ENCODE data around the gene PAQR6. TPM values are rescaled to one million over a fixed set of nuclear protein-coding genes. Genes with fewer than 3 reads are reported as not detected.

The PAQR6 gene
- total and polyA plus RNA-seq, 2 of the 4 experiments (the other 2 are of a cell fraction) = under 0.01 to 0.67 TPM

DNA sequence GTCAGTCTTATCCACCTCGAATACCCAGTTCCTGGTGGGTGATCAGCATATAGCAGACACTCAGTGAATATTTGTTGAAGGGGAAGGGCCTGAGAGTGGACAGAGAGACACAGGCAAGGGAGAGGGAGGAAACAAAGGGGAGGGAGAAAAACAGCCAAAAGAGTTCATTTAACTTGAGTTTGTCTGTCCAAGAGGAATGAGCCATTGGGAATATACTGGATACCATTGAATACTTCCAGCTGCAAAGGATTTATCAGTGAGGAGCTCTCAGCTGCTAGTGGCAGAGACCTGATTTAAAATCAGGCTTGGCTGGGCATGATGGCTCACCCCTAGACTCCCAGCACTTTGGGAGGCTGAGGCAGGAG, 17.4 kb downstream of the PAQR6 start:
- H2BK5ac ChIP-seq (ENCODE audit: low read depth, low read length, poor library complexity, severe bottlenecking) = no peak overlapping the region
- no peak overlapping the region for H3K4ac ChIP-seq (ENCODE audit: low read depth, low read length)
- intact Hi-C loops (cut with micrococcal nuclease) (no loop called here), dilution Hi-C loops (cut with HindIII; ENCODE audit: low sequenced_read_pairs, unreplicated experiment) (no loop called here), in situ Hi-C loops (cut with MboI; ENCODE audit: low sequenced_read_pairs) (no loop called here)
- H2AK9ac ChIP-seq (replicated peaks; ENCODE audit: low read depth, low read length, poor library complexity) = no peak overlapping the region
- WGBS, 2 experiments (ENCODE audit: extremely low coverage in 2 of 2, insufficient read length in 1 of 2) = no CpG with 5 or more reads among the region's 1 CpG
- CTCF ChIA-PET = no interaction called here
- peaks cover 8 to 20% of the 10 kb centered on the region in 2 experiments for H3K79me1 ChIP-seq (ENCODE audit: low read depth in 1 of 2, low read length in 2 of 2)
- H3K4me3 ChIP-seq (ENCODE audit: insufficient read depth, low read depth, low read length) = no peak overlapping the region
- no peak overlapping the region for H3K4me2 ChIP-seq (ENCODE audit: low read depth, low read length)
- no peak overlapping the region for H2BK120ac ChIP-seq (ENCODE audit: low read depth, low read length)
- POLR2A ChIA-PET (ENCODE audit: unreplicated experiment) = no interaction called here
- H3K9me1 ChIP-seq (ENCODE audit: insufficient read depth, low read length) = peaks cover 15% of the 10 kb centered on the region
- H4K5ac ChIP-seq (ENCODE audit: low read depth, low read length) = no peak overlapping the region
- no peak overlapping the region for H4K8ac ChIP-seq (ENCODE audit: low read depth in 2 of 2, low read length in 2 of 2)
- H4K91ac ChIP-seq (ENCODE audit: insufficient read depth, low read depth, low read length) = no peak overlapping the region
- H3K18ac ChIP-seq (ENCODE audit: low read depth, low read length) = no peak overlapping the region
- H3K27me3 ChIP-seq (ENCODE audit: control insufficient read depth, insufficient read depth, low read length) = no peaks in the 10 kb centered on the region
- TF ChIP-seq FOS (IDR thresholded peaks at IDR 0.05; ENCODE audit: low read depth, low read length) = no peak
- H3K27ac ChIP-seq (ENCODE audit: insufficient read depth, low read length) = no peak overlapping the region
- no peak overlapping the region for H3K9ac ChIP-seq (ENCODE audit: low read depth, low read length)
- ATAC-seq (ENCODE audit: low read depth) = no peak
- H3K4me1 ChIP-seq (ENCODE audit: control insufficient read depth, insufficient read depth, low read length) = peaks cover 13% of the 10 kb centered on the region
- DNase-seq = no peak
- H3K36me3 ChIP-seq (ENCODE audit: control insufficient read depth, insufficient read depth, low read length) = peaks cover 16% of the 10 kb centered on the region
- no peak overlapping the region for H2AK5ac ChIP-seq (ENCODE audit: low read depth, low read length)
- H3K14ac ChIP-seq (replicated peaks; ENCODE audit: low read depth, low read length) = no peak overlapping the region
- H3K56ac ChIP-seq (ENCODE audit: extremely low read depth, insufficient read depth, low read length) = no peak overlapping the region
- peaks cover 7% of the 10 kb centered on the region; the same call in 1 of the 2 replicates for H4K20me1 ChIP-seq (ENCODE audit: insufficient read depth, low read length)
- no peak overlapping the region for H3K23ac ChIP-seq (ENCODE audit: low read depth, low read length)
- no peak overlapping the region for H2BK20ac ChIP-seq (ENCODE audit: low read depth, low read length)
- no peak overlapping the region for H2AFZ ChIP-seq (replicated peaks; ENCODE audit: low read length, poor library complexity)
- H3K9me3 ChIP-seq (ENCODE audit: control insufficient read depth, insufficient read depth, low read length) = no peaks in the 10 kb centered on the region
- H2BK15ac ChIP-seq (ENCODE audit: low read depth, low read length) = no peak overlapping the region
- no TSS peak for BruUV-seq (replicated peaks)
